SHP77 treated with DMSO at 0.1 percent for 48 hours (cell line): ENCODE data around the gene ARF1.

Experiments used
- DNase-seq: peaks from one replicate; lab custom pipeline; 2025; lab: John Stamatoyannopoulos, UW

ARF1 gene

GRCh38 chr1:228147768-228148167 lies 65.3 kb downstream of the ARF1 start:
- no peak for DNase-seq

DNA sequence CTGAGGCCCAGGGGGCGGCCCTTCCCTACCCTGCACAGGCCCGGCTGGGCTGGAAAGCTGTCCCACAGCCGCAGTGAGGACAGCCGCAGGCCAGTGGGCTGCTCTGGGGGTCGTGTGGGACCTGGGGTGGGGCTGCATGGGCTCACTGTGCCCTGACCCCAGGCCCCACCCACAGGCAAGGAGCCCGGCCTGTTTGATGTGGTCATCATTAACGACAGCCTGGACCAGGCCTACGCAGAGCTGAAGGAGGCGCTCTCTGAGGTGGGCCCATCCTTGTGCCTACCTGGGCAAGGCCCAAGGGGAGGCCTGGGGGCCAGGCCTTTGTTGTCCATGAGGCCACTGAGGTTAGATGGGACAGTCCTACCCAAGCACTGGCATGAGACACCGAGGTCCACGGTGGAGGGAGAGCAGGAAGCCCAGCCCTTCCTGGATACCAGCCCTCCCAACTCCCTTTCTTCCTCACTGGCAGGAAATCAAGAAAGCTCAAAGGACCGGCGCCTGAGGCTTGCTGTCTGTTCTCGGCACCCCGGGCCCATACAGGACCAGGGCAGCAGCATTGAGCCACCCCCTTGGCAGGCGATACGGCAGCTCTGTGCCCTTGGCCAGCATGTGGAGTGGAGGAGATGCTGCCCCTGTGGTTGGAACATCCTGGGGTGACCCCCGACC lies 65.8 kb downstream of the ARF1 start:
- no peak for DNase-seq
